ENCODE measurements around the gene ZNF397.

GRCh38 chr18:35248429-35248828, 7.6 kb downstream of the ZNF397 start:
- TF ChIP-seq POLR2A (IDR thresholded peaks at IDR 0.05) (no peak), CTCF (IDR thresholded peaks at IDR 0.05) (no peak), EP300 (IDR thresholded peaks at IDR 0.05) (no peak)
